Astrocyte (in vitro differentiated cells and primary cell): ENCODE results near the gene ELAC2. TPM values are rescaled to one million over a fixed set of nuclear protein-coding genes. Genes with fewer than 3 reads are reported as not detected.

Source experiments
- DNase-seq: peaks from one replicate; pipeline ENCODE4 v3.0.0-alpha.2; 2010; ENCODE audit warnings: low read depth
- FAIRE-seq: peaks from 2 replicates; lab custom pipeline; 2011; peaks lifted over from hg19 to GRCh38; lab: Jason Lieb, UNC
- H2AFZ ChIP-seq: 2 replicates; pipeline ENCODE4 v1.6.0; 2012; ENCODE audit warnings: low read depth, low read length, inconsistent platforms
- H3K27ac ChIP-seq: 2 replicates; pipeline ENCODE4 v1.5.1; 2011; ENCODE audit warnings: low read depth, low read length, inconsistent platforms
- H3K27me3 ChIP-seq: 2 replicates; pipeline ENCODE4 v1.6.0; 2011; ENCODE audit warnings: low read length, inconsistent platforms; ENCODE audit not compliant: insufficient read depth
- H3K36me3 ChIP-seq: 2 replicates; pipeline ENCODE4 v1.5.1; 2011; ENCODE audit warnings: low read length, inconsistent platforms; ENCODE audit not compliant: insufficient read depth
- H3K4me1 ChIP-seq: 2 replicates; pipeline ENCODE4 v1.5.1; 2011; ENCODE audit warnings: low read length, inconsistent platforms; ENCODE audit not compliant: insufficient read depth
- H3K4me2 ChIP-seq: 2 replicates; pipeline ENCODE4 v1.6.0; 2012; ENCODE audit warnings: low read length, inconsistent platforms
- H3K4me3 ChIP-seq: 2 replicates; pipeline ENCODE4 v1.5.1; 2011; ENCODE audit warnings: low read depth, mild to moderate bottlenecking, low read length, inconsistent platforms; ENCODE audit not compliant: insufficient read depth
- H3K79me2 ChIP-seq: 2 replicates; pipeline ENCODE4 v1.6.0; 2012; ENCODE audit warnings: mild to moderate bottlenecking, low read length, inconsistent platforms; ENCODE audit not compliant: insufficient read depth
- H3K9ac ChIP-seq: 2 replicates; pipeline ENCODE4 v1.6.0; 2012; ENCODE audit warnings: mild to moderate bottlenecking, low read length, inconsistent platforms
- H3K9me3 ChIP-seq: 2 replicates; pipeline ENCODE4 v1.5.1; 2012; ENCODE audit warnings: low read depth, mild to moderate bottlenecking, low read length, inconsistent platforms; ENCODE audit not compliant: insufficient read depth
- H4K20me1 ChIP-seq: 2 replicates; pipeline ENCODE4 v1.6.0; 2012; ENCODE audit warnings: low read length, inconsistent platforms; ENCODE audit not compliant: insufficient read depth
- H3K27ac Mint-ChIP-seq: one replicate; pipeline ENCODE4 v1.8.0; 2021; ENCODE audit warnings: mild to moderate bottlenecking, mixed read lengths; ENCODE audit not compliant: unreplicated experiment
- H3K27me3 Mint-ChIP-seq: one replicate; pipeline ENCODE4 v1.8.0; 2021; ENCODE audit warnings: low read depth, mixed read lengths; ENCODE audit not compliant: unreplicated experiment
- H3K36me3 Mint-ChIP-seq: one replicate; pipeline ENCODE4 v1.8.0; 2021; ENCODE audit warnings: low read depth, mixed read lengths; ENCODE audit not compliant: unreplicated experiment
- H3K4me1 Mint-ChIP-seq: one replicate; pipeline ENCODE4 v1.8.0; 2021; ENCODE audit warnings: low read depth, mixed read lengths; ENCODE audit not compliant: unreplicated experiment
- H3K4me3 Mint-ChIP-seq: one replicate; pipeline ENCODE4 v1.8.0; 2021; ENCODE audit warnings: mild to moderate bottlenecking, moderate library complexity, mixed read lengths; ENCODE audit not compliant: unreplicated experiment
- H3K9me3 Mint-ChIP-seq: one replicate; pipeline ENCODE4 v1.8.0; 2021; ENCODE audit warnings: mild to moderate bottlenecking, mixed read lengths; ENCODE audit not compliant: unreplicated experiment
- CTCF ChIP-seq: IDR thresholded peaks from 2 replicates; pipeline ENCODE4 v1.5.1; 2011; ENCODE audit warnings: low read depth, mild to moderate bottlenecking, inconsistent platforms, low read length, moderate library complexity; ENCODE audit not compliant: insufficient read depth
- EZH2 ChIP-seq: IDR thresholded peaks from 2 replicates; pipeline ENCODE4 v1.6.1; 2012; ENCODE audit warnings: mild to moderate bottlenecking, low read length, inconsistent platforms; ENCODE audit not compliant: insufficient read depth
- total RNA-seq: library from RNA; stranded (reverse); gene quantifications from 2 replicates; pipeline ENCODE4 v1.2.1, GENCODE V29; 2021

ELAC2 gene
- total RNA-seq, 1 donor from 2014 or later, result 63.2 TPM

DNA sequence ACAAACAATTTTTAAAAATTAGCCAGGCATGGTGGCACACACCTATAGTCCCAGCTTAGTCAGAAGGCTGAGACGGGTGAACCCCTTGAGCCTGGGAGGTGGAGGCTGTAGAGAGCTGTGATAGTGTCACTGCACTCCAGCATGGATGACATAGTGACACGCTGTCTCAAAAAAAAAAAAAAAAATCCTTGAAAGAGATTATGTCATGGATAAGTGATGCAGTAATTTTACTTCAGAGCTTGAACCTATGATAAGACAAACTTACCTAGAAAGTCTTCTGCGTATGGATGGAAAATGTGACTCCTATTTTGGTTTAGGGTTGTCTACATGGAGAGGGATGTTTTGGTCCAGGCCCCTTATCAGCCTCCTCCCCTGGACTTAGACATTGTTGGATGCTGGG is 51.8 kb downstream of the ELAC2 start:
- no peaks in the 10 kb centered on the region for H3K27me3 ChIP-seq
- no peak overlapping the region for H2AFZ ChIP-seq
- H3K9me3 Mint-ChIP-seq, result peaks cover 3% of the 10 kb centered on the region
- FAIRE-seq (no peak), DNase-seq (no peak)
- TF ChIP-seq EZH2, result no peak
- H3K27me3 Mint-ChIP-seq, result no peaks in the 10 kb centered on the region
- H3K4me1 ChIP-seq, result no peaks in the 10 kb centered on the region
- H3K4me2 ChIP-seq, result no peak overlapping the region
- no peak overlapping the region for H3K27ac Mint-ChIP-seq
- no peaks in the 10 kb centered on the region for H4K20me1 ChIP-seq
- H3K9ac ChIP-seq, result no peak overlapping the region
- H3K4me3 ChIP-seq, result no peak overlapping the region
- no peaks in the 10 kb centered on the region for H3K79me2 ChIP-seq
- H3K4me1 Mint-ChIP-seq, result no peaks in the 10 kb centered on the region
- no peaks in the 10 kb centered on the region for H3K36me3 ChIP-seq
- H3K9me3 ChIP-seq, result no peaks in the 10 kb centered on the region
- H3K27ac ChIP-seq, result no peak overlapping the region
- H3K36me3 Mint-ChIP-seq, result no peaks in the 10 kb centered on the region
- H3K4me3 Mint-ChIP-seq, result no peak overlapping the region

GRCh38 chr17:12964840-12965239 is 53.0 kb downstream of the ELAC2 start:
- H3K4me3 Mint-ChIP-seq, result no peak overlapping the region
- H3K36me3 ChIP-seq, result no peaks in the 10 kb centered on the region
- no peak overlapping the region for H2AFZ ChIP-seq
- no peaks in the 10 kb centered on the region for H3K4me1 ChIP-seq
- H3K27ac ChIP-seq, result no peak overlapping the region
- no peak overlapping the region for H3K4me2 ChIP-seq
- H3K27me3 ChIP-seq, result no peaks in the 10 kb centered on the region
- H3K9ac ChIP-seq, result no peak overlapping the region
- FAIRE-seq (no peak), DNase-seq (no peak)
- no peaks in the 10 kb centered on the region for H3K4me1 Mint-ChIP-seq
- no peaks in the 10 kb centered on the region for H3K36me3 Mint-ChIP-seq
- H3K9me3 Mint-ChIP-seq, result no peaks in the 10 kb centered on the region
- no peak overlapping the region for H3K27ac Mint-ChIP-seq
- H4K20me1 ChIP-seq, result no peaks in the 10 kb centered on the region
- H3K9me3 ChIP-seq, result no peaks in the 10 kb centered on the region
- H3K27me3 Mint-ChIP-seq, result no peaks in the 10 kb centered on the region
- TF ChIP-seq EZH2, result no peak
- TF ChIP-seq CTCF, result no peak
- H3K4me3 ChIP-seq, result no peak overlapping the region
- no peaks in the 10 kb centered on the region for H3K79me2 ChIP-seq

GRCh38 chr17:12964162-12964561 is 53.7 kb downstream of the ELAC2 start:
- no peak overlapping the region for H3K4me3 ChIP-seq
- no peaks in the 10 kb centered on the region for H3K36me3 ChIP-seq
- DNase-seq, result no peak
- Mint-ChIP-seq H3K36me3 (no peaks in the 10 kb centered on the region), H3K27ac (no peak overlapping the region), H3K4me3 (no peak overlapping the region), H3K27me3 (no peaks in the 10 kb centered on the region), H3K9me3 (no peaks in the 10 kb centered on the region), H3K4me1 (no peaks in the 10 kb centered on the region)
- no peaks in the 10 kb centered on the region for H3K4me1 ChIP-seq
- H3K27ac ChIP-seq, result no peak overlapping the region
- no peak overlapping the region for H2AFZ ChIP-seq
- H3K9me3 ChIP-seq, result no peaks in the 10 kb centered on the region
- no peak for FAIRE-seq
- no peaks in the 10 kb centered on the region for H3K27me3 ChIP-seq
- TF ChIP-seq CTCF (no peak), EZH2 (no peak)
- no peak overlapping the region for H3K4me2 ChIP-seq
- no peaks in the 10 kb centered on the region for H3K79me2 ChIP-seq
- no peak overlapping the region for H3K9ac ChIP-seq
- H4K20me1 ChIP-seq, result no peaks in the 10 kb centered on the region
